Measurements from ENCODE around the gene TES.

The TES gene

GRCh38 chr7:116219834-116220233 lies 9.5 kb downstream of the TES start:
- DNase-seq (ENCODE audit: low read depth), result no peak

- DNase-seq (ENCODE audit: low read depth), result no peak
Observed at GRCh38 chr7:116222501-116222900, 12.2 kb downstream of the TES start.

GRCh38 chr7:116223588-116223987 lies 13.2 kb downstream of the TES start:
- DNase-seq (ENCODE audit: low read depth), result no peak

GRCh38 chr7:116224492-116225098 lies 14.3 kb downstream of the TES start:
- no peak for DNase-seq (ENCODE audit: low read depth)

- DNase-seq (ENCODE audit: low read depth), result no peak
Observed at GRCh38 chr7:116225860-116226259, 15.5 kb downstream of the TES start.

GRCh38 chr7:116226664-116227063 lies 16.3 kb downstream of the TES start:
- DNase-seq (ENCODE audit: low read depth), result no peak

GRCh38 chr7:116227678-116228239 lies 17.4 kb downstream of the TES start:
- DNase-seq (ENCODE audit: low read depth), result no peak

GRCh38 chr7:116228241-116228640 lies 17.9 kb downstream of the TES start:
- no peak for DNase-seq (ENCODE audit: low read depth)

- DNase-seq (ENCODE audit: low read depth), result no peak
Observed at GRCh38 chr7:116229366-116229765, 19.0 kb downstream of the TES start.

- no peak for DNase-seq (ENCODE audit: low read depth)
Observed at GRCh38 chr7:116230191-116231005, 20.1 kb downstream of the TES start.

- no peak for DNase-seq (ENCODE audit: low read depth)
Observed at GRCh38 chr7:116231543-116231942, 21.2 kb downstream of the TES start.

GRCh38 chr7:116231949-116232348 lies 21.6 kb downstream of the TES start:
- DNase-seq (ENCODE audit: low read depth), result no peak

- DNase-seq (ENCODE audit: low read depth), result no peak
Observed at GRCh38 chr7:116232350-116232749, 22.0 kb downstream of the TES start.

- DNase-seq (ENCODE audit: low read depth), result no peak
Observed at GRCh38 chr7:116232920-116233319, 22.6 kb downstream of the TES start.

- DNase-seq (ENCODE audit: low read depth), result no peak
Observed at GRCh38 chr7:116234517-116235200, 24.3 kb downstream of the TES start.

GRCh38 chr7:116235380-116235779 lies 25.0 kb downstream of the TES start:
- DNase-seq (ENCODE audit: low read depth), result no peak

GRCh38 chr7:116236020-116236630 lies 25.8 kb downstream of the TES start:
- DNase-seq (ENCODE audit: low read depth), result peak; percentile 24

GRCh38 chr7:116239020-116239419 lies 28.7 kb downstream of the TES start:
- no peak for DNase-seq (ENCODE audit: low read depth)

GRCh38 chr7:116239434-116239833 lies 29.1 kb downstream of the TES start:
- no peak for DNase-seq (ENCODE audit: low read depth)

- no peak for DNase-seq (ENCODE audit: low read depth)
Observed at GRCh38 chr7:116240024-116240668, 29.8 kb downstream of the TES start.

- DNase-seq (ENCODE audit: low read depth), result no peak
Observed at GRCh38 chr7:116241291-116241690, 31.0 kb downstream of the TES start.

- no peak for DNase-seq (ENCODE audit: low read depth)
Observed at GRCh38 chr7:116242178-116242577, 31.8 kb downstream of the TES start.
